SK-N-SH (cell line): ENCODE results near the gene TMTC2. TPM values are rescaled to one million over a fixed set of nuclear protein-coding genes. Genes with fewer than 3 reads are reported as not detected.

Experiments used
- CTCF ChIA-PET: fragments of 300-600, 350-600 bp; formaldehyde crosslinking; extraction: SDS; loops from one replicate; lab custom pipeline; 2021; lab: Yijun Ruan, JAX
- POLR2A ChIA-PET: fragments of 350-600 bp; sonication (Branson Sonifier 250); formaldehyde crosslinking; extraction: SDS; loops from one replicate; lab custom pipeline; 2020; ENCODE audit warnings: antibody characterized with exemption, inconsistent platforms; lab: Yijun Ruan, JAX
- DNase-seq: peaks from one replicate; pipeline ENCODE4 v3.0.0; 2012
- H2AFZ ChIP-seq: fragments of 200-600 bp; sonication (generic); 2 replicates; pipeline ENCODE4 v1.8.1; 2016; ENCODE audit warnings: antibody characterized with exemption, mild to moderate bottlenecking, low read depth
- H3F3A ChIP-seq: fragments of 200-600 bp; sonication (generic); replicated peaks from 2 replicates; pipeline ENCODE3; 2016; ENCODE audit warnings: antibody characterized with exemption, mild to moderate bottlenecking; ENCODE audit not compliant: insufficient read depth
- H3K27ac ChIP-seq, 2 experiments: fragments of 200-500 bp in 1 of 2; fragments of 200-600 bp in 1 of 2; sonication (Bioruptor generic) in 1 of 2; sonication (generic), shearing (Covaris generic) in 1 of 2; 2 replicates each; pipeline versions ENCODE4 v1.5.1 to v1.6.1; 2014 to 2016; ENCODE audit warnings: low read depth in 2 of 2, inconsistent platforms in 1 of 2, low read length in 1 of 2, mild to moderate bottlenecking in 1 of 2, mixed read lengths in 1 of 2
- H3K27me3 ChIP-seq: fragments of 200-600 bp; sonication (generic), shearing (Covaris generic); 2 replicates; pipeline ENCODE4 v1.6.1; 2016; ENCODE audit warnings: mixed run types; ENCODE audit not compliant: insufficient read depth
- H3K36me3 ChIP-seq, 2 experiments: fragments of 200-500 bp in 1 of 2; fragments of 200-600 bp in 1 of 2; sonication (Bioruptor generic) in 1 of 2; sonication (generic) in 1 of 2; replicated peaks in 1 of 2; 2 replicates each; pipeline versions ENCODE3 to v1.5.1; 2014 to 2016; ENCODE audit warnings: low read length in 1 of 2, mild to moderate bottlenecking in 1 of 2; ENCODE audit not compliant: insufficient read depth in 2 of 2, control insufficient read depth in 1 of 2
- H3K4me1 ChIP-seq, 2 experiments: fragments of 200-500 bp in 1 of 2; fragments of 200-600 bp in 1 of 2; sonication (Bioruptor generic) in 1 of 2; sonication (generic), shearing (Covaris generic) in 1 of 2; 2 replicates each; pipeline versions ENCODE4 v1.5.1 to v1.6.1; 2014 to 2016; ENCODE audit warnings: low read depth in 1 of 2, low read length in 1 of 2, mixed run types in 1 of 2; ENCODE audit not compliant: insufficient read depth in 2 of 2, control insufficient read depth in 1 of 2
- H3K4me2 ChIP-seq: fragments of 200-600 bp; sonication (generic), shearing (Covaris generic); 2 replicates; pipeline ENCODE4 v1.6.1; 2017; ENCODE audit warnings: mixed run types
- H3K4me3 ChIP-seq, 2 experiments: fragments of 200-500 bp in 1 of 2; fragments of 200-600 bp in 1 of 2; sonication (Bioruptor generic) in 1 of 2; sonication (generic), shearing (Covaris generic) in 1 of 2; 2 replicates each; pipeline versions ENCODE4 v1.5.1 to v1.8.1; 2014 to 2016; ENCODE audit warnings: low read depth in 2 of 2, inconsistent platforms in 1 of 2, low read length in 1 of 2, mild to moderate bottlenecking in 1 of 2, mixed read lengths in 1 of 2, moderate library complexity in 1 of 2
- H3K79me2 ChIP-seq: fragments of 200-600 bp; sonication (generic); 2 replicates; pipeline ENCODE4 v1.8.1; 2017; ENCODE audit warnings: mild to moderate bottlenecking; ENCODE audit not compliant: insufficient read depth
- H3K9ac ChIP-seq: fragments of 200-600 bp; sonication (generic); 2 replicates; pipeline ENCODE4 v1.6.1; 2017; ENCODE audit warnings: mixed run types
- H3K9me2 ChIP-seq: fragments of 200-600 bp; sonication (generic); 2 replicates; pipeline ENCODE4 v1.6.1; 2017; ENCODE audit warnings: mixed run types
- H3K9me3 ChIP-seq: fragments of 200-600 bp; sonication (generic); 2 replicates; pipeline ENCODE4 v1.6.1; 2017; ENCODE audit warnings: mixed run types, mild to moderate bottlenecking, moderate library complexity
- H4K20me1 ChIP-seq: fragments of 200-600 bp; sonication (generic); 2 replicates; pipeline ENCODE4 v1.6.1; 2017; ENCODE audit warnings: mild to moderate bottlenecking, mixed run types; ENCODE audit not compliant: insufficient read depth
- CHD2 ChIP-seq: fragments of 150-350 bp; IDR thresholded peaks from 2 replicates; pipeline ENCODE4 v1.6.1; 2018; ENCODE audit warnings: low read length; ENCODE audit not compliant: partially characterized antibody
- CTCF ChIP-seq: fragments of 200-600 bp; sonication (generic); IDR thresholded peaks from 2 replicates; pipeline ENCODE4 v1.6.1; 2017; ENCODE audit warnings: antibody characterized with exemption, mild to moderate bottlenecking, moderate library complexity
- ELF1 ChIP-seq: IDR thresholded peaks from 2 replicates; pipeline ENCODE4 v1.4.0; 2012
- FOSL2 ChIP-seq: IDR thresholded peaks from 2 replicates; pipeline ENCODE4 v1.4.0; 2012; ENCODE audit warnings: low read depth, mild to moderate bottlenecking, moderate library complexity, borderline replicate concordance
- FOXJ3 ChIP-seq: sonication (generic); formaldehyde crosslinking; IDR thresholded peaks from 2 replicates; pipeline ENCODE4 v1.5.1; 2020; ENCODE audit warnings: mild to moderate bottlenecking, missing genetic modification reagents
- FOXM1 ChIP-seq: IDR thresholded peaks from 2 replicates; pipeline ENCODE4 v1.4.0; 2012; ENCODE audit warnings: low read depth, mild to moderate bottlenecking
- GATA2 ChIP-seq: sonication (generic); formaldehyde crosslinking; IDR thresholded peaks from 2 replicates; pipeline ENCODE4 v1.5.0; 2020; ENCODE audit warnings: mild to moderate bottlenecking, missing genetic modification reagents
- IRF3 ChIP-seq: fragments of 150-350 bp; IDR thresholded peaks from 2 replicates; pipeline ENCODE4 v1.6.1; 2016; ENCODE audit warnings: mild to moderate bottlenecking, low read depth, low read length
- JUND ChIP-seq: IDR thresholded peaks from 2 replicates; pipeline ENCODE4 v1.4.0; 2012
- MAX ChIP-seq: IDR thresholded peaks from 2 replicates; pipeline ENCODE4 v1.4.0; 2012; ENCODE audit warnings: low read depth
- MEF2A ChIP-seq: IDR thresholded peaks from 2 replicates; pipeline ENCODE4 v1.4.0; 2012; ENCODE audit warnings: low read depth, borderline replicate concordance
- MXI1 ChIP-seq: IDR thresholded peaks from 2 replicates; pipeline ENCODE4 v1.6.1; 2012; ENCODE audit warnings: mild to moderate bottlenecking, low read depth, low read length, improper control_type of control experiment
- NFIC ChIP-seq: IDR thresholded peaks from 2 replicates; pipeline ENCODE4 v1.4.0; 2012; ENCODE audit warnings: borderline replicate concordance
- NRF1 ChIP-seq: IDR thresholded peaks from 2 replicates; pipeline ENCODE4 v1.6.1; 2012; ENCODE audit warnings: low read depth, mild to moderate bottlenecking, low read length
- POLR2AphosphoS5 ChIP-seq: IDR thresholded peaks from 2 replicates; pipeline ENCODE4 v1.6.1; 2012; ENCODE audit warnings: low read depth, low read length
- RAD21 ChIP-seq: IDR thresholded peaks from 2 replicates; pipeline ENCODE4 v1.6.1; 2012; ENCODE audit warnings: mild to moderate bottlenecking, low read length
- RCOR1 ChIP-seq: fragments of 150-350 bp; IDR thresholded peaks from 2 replicates; pipeline ENCODE4 v1.6.1; 2017; ENCODE audit warnings: antibody characterized with exemption, low read length
- REST ChIP-seq: IDR thresholded peaks from 2 replicates; pipeline ENCODE4 v1.6.1; 2012; ENCODE audit warnings: mild to moderate bottlenecking, low read depth, low read length, moderate library complexity
- SIN3A ChIP-seq: IDR thresholded peaks from 2 replicates; pipeline ENCODE4 v1.6.1; 2012; ENCODE audit warnings: low read depth, mild to moderate bottlenecking, low read length, moderate library complexity, borderline replicate concordance
- SMC3 ChIP-seq: IDR thresholded peaks from 2 replicates; pipeline ENCODE4 v1.6.1; 2012; ENCODE audit warnings: low read depth, low read length, improper control_type of control experiment
- TAF1 ChIP-seq: IDR thresholded peaks from 2 replicates; pipeline ENCODE4 v1.6.1; 2012; ENCODE audit warnings: low read depth, mild to moderate bottlenecking, low read length, moderate library complexity, borderline replicate concordance
- TCF12 ChIP-seq: IDR thresholded peaks from 2 replicates; pipeline ENCODE4 v1.4.0; 2012
- TEAD4 ChIP-seq: IDR thresholded peaks from 2 replicates; pipeline ENCODE4 v1.4.0; 2012; ENCODE audit warnings: mild to moderate bottlenecking, borderline replicate concordance; ENCODE audit not compliant: insufficient read depth
- YY1 ChIP-seq: IDR thresholded peaks from 2 replicates; pipeline ENCODE4 v1.4.0; 2012; ENCODE audit warnings: low read depth, mild to moderate bottlenecking
- WGBS: methylation state at CpG from one replicate; pipeline ENCODE4 v1.1.6; 2017; ENCODE audit warnings: low lambda C conversion rate; 5-methylcytosine and 5-hydroxymethylcytosine counted together
- polyA plus RNA-seq, 3 experiments: library from polyadenylated mRNA; depleted of rRNA; stranded (reverse); fragments of >200 nt; gene quantifications; 2 replicates each; pipeline ENCODE4 v1.2.3, GENCODE V29; 2012

Gene TMTC2
- polyA plus RNA-seq, 1 of the 3 experiments (the other 2 are of a cell fraction), result 4.1 TPM

GRCh38 chr12:83059107-83059506 lies 372.4 kb downstream of the TMTC2 start:
- Histone ChIP-seq H3K4me2 (no peak overlapping the region), H3F3A (no peaks in the 10 kb centered on the region), H3K9ac (no peak overlapping the region), H3K79me2 (no peaks in the 10 kb centered on the region), H3K36me3 (peaks cover 0 to 12% of the 10 kb centered on the region in 2 experiments), H3K9me3 (no peaks in the 10 kb centered on the region), H3K4me1 (no peaks in the 10 kb centered on the region), H3K27me3 (no peaks in the 10 kb centered on the region), H3K27ac (no peak overlapping the region), H2AFZ (no peak overlapping the region), H3K9me2 (no peaks in the 10 kb centered on the region), H3K4me3 (no peak overlapping the region), H4K20me1 (no peaks in the 10 kb centered on the region)
- ChIA-PET CTCF (no interaction called here), POLR2A (no interaction called here)
- TF ChIP-seq SIN3A (no peak), MAX (no peak), SMC3 (no peak), NFIC (no peak), TAF1 (no peak), JUND (no peak), REST (no peak), CHD2 (no peak), FOSL2 (no peak), RAD21 (no peak), FOXM1 (no peak), NRF1 (no peak), GATA2 (CRISPR knock-in tag) (no peak), ELF1 (no peak), MXI1 (no peak)
- no peak for DNase-seq
- WGBS, result 85% methylated on average over 6 of the region's 6 CpGs

- Histone ChIP-seq H3K36me3 (peaks cover 0 to 12% of the 10 kb centered on the region in 2 experiments), H3K9me3 (no peaks in the 10 kb centered on the region), H3K27ac (no peak overlapping the region), H3K9me2 (no peaks in the 10 kb centered on the region), H3K4me3 (no peak overlapping the region), H2AFZ (no peak overlapping the region), H3K9ac (no peak overlapping the region), H3K4me1 (no peaks in the 10 kb centered on the region), H3K79me2 (no peaks in the 10 kb centered on the region), H3K27me3 (no peaks in the 10 kb centered on the region), H4K20me1 (no peaks in the 10 kb centered on the region), H3K4me2 (no peak overlapping the region), H3F3A (no peaks in the 10 kb centered on the region)
- POLR2A ChIA-PET, result no interaction called here
- WGBS, result 85% methylated on average over 1 of the region's 1 CpG
- CTCF ChIA-PET, result interaction anchor here (0.9 to 1.2 kb wide), 2 partner anchors 10 kb away, joined by 3 read pairs; no protein-coding TSS in a partner anchor
- DNase-seq, result no peak
- no peak for TF ChIP-seq YY1
- TF ChIP-seq TEAD4, result no peak
- no peak for TF ChIP-seq CTCF
- TF ChIP-seq RCOR1, result no peak
- TF ChIP-seq NFIC, result no peak
- TF ChIP-seq TCF12, result no peak
- no peak for TF ChIP-seq TAF1
- TF ChIP-seq FOXJ3 (CRISPR knock-in tag), result no peak
- TF ChIP-seq MEF2A, result no peak
- no peak for TF ChIP-seq SIN3A
- no peak for TF ChIP-seq GATA2 (CRISPR knock-in tag)
- TF ChIP-seq CHD2, result no peak
- TF ChIP-seq POLR2AphosphoS5, result no peak
- no peak for TF ChIP-seq IRF3
- no peak for TF ChIP-seq RAD21
- no peak for TF ChIP-seq FOXM1
- TF ChIP-seq, all 33 proteins: peak for 0
Observed at GRCh38 chr12:83065562-83065961, 378.9 kb downstream of the TMTC2 start.
